Testis (tissue), 3 donors: Measurements from ENCODE around the gene ENAH. TPM values are rescaled to one million over a fixed set of nuclear protein-coding genes. Genes with fewer than 3 reads are reported as not detected.

Experiments used
- DNase-seq: peaks from one replicate; pipeline ENCODE4 v3.0.0-alpha.2; 2019
- H3K27ac ChIP-seq, 2 donors: fragments of 200-600 bp; sonication (generic); one replicate each; pipeline ENCODE4 v1.5.1; 2019
- H3K27me3 ChIP-seq: fragments of 200-600 bp; sonication (generic); one replicate; pipeline ENCODE4 v1.5.1; 2019
- H3K36me3 ChIP-seq: fragments of 200-600 bp; sonication (generic); one replicate; pipeline ENCODE4 v1.5.1; 2017; ENCODE audit warnings: low read depth; ENCODE audit errors: missing control alignments
- H3K4me1 ChIP-seq: fragments of 200-600 bp; sonication (generic); one replicate; pipeline ENCODE4 v1.5.1; 2019
- H3K4me3 ChIP-seq, 2 donors: fragments of 200-600 bp; sonication (generic); one replicate each; pipeline ENCODE4 v1.5.1; 2017 to 2019
- H3K9me3 ChIP-seq: fragments of 200-600 bp; sonication (generic); one replicate; pipeline ENCODE4 v1.5.1; 2017
- POLR2A ChIP-seq: fragments of 450-650 bp; IDR thresholded peaks from one replicate; pipeline ENCODE4 v1.6.1; 2017; ENCODE audit warnings: antibody characterized with exemption, mild to moderate bottlenecking, moderate library complexity
- WGBS, 2 donors: methylation state at CpG; one replicate each; pipeline ENCODE4 v1.1.5; 2018; 5-methylcytosine and 5-hydroxymethylcytosine counted together
- intact Hi-C: fragments of 100-400 bp; cut with DNase I; formaldehyde crosslinking; loops from one replicate; pipeline ENCODE4 v1.15.1; 2023; ENCODE audit warnings: low total_unique reads
- polyA plus RNA-seq: library from polyadenylated mRNA; stranded (reverse); fragments of 350-450 nt; fragmentation: Illumina TruSeq; extraction: RNeasy Lipid Tissue Mini Kit (QIAGEN cat#74804); gene quantifications from one replicate; pipeline ENCODE4 v1.2.3, GENCODE V29; 2014; ENCODE audit warnings: low read depth, low replicate concordance; ENCODE audit not compliant: insufficient read depth
- total RNA-seq, 2 donors: library from RNA; depleted of rRNA; stranded (reverse); fragments of >200 nt; gene quantifications; one replicate each; pipeline ENCODE4 v1.2.3, GENCODE V29; 2016
- TF ChIP-seq, protein P1 (sequence below), 3 experiments: fragments of 450-650 bp in 2 of 3; fragments of 200-600 bp in 1 of 3; sonication (generic) in 1 of 3; IDR thresholded peaks; one replicate each; pipeline ENCODE4 v1.5.1; 2016 to 2019; ENCODE audit warnings: antibody characterized with exemption in 3 of 3, mild to moderate bottlenecking in 2 of 3, moderate library complexity in 1 of 3

The ENAH gene
- total and polyA plus RNA-seq, 3 donors from 2014 or later = 84.3 to 132 (median 122) TPM

- Histone ChIP-seq H3K4me1 (no peaks in the 10 kb centered on the region), H3K36me3 (no peaks in the 10 kb centered on the region), H3K27me3 (no peaks in the 10 kb centered on the region), H3K4me3 (peak overlapping the region in 1 of 2 donors; percentile 23), H3K27ac (no peak overlapping the region), H3K9me3 (no peaks in the 10 kb centered on the region)
- TF ChIP-seq POLR2A = no peak
- TF ChIP-seq, protein P1, sequence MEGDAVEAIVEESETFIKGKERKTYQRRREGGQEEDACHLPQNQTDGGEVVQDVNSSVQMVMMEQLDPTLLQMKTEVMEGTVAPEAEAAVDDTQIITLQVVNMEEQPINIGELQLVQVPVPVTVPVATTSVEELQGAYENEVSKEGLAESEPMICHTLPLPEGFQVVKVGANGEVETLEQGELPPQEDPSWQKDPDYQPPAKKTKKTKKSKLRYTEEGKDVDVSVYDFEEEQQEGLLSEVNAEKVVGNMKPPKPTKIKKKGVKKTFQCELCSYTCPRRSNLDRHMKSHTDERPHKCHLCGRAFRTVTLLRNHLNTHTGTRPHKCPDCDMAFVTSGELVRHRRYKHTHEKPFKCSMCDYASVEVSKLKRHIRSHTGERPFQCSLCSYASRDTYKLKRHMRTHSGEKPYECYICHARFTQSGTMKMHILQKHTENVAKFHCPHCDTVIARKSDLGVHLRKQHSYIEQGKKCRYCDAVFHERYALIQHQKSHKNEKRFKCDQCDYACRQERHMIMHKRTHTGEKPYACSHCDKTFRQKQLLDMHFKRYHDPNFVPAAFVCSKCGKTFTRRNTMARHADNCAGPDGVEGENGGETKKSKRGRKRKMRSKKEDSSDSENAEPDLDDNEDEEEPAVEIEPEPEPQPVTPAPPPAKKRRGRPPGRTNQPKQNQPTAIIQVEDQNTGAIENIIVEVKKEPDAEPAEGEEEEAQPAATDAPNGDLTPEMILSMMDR (IDR thresholded peaks at IDR 0.05) = no peak
- WGBS, 2 donors = 37 to 47% methylated on average over 32 to 40 of the region's 40 CpGs
- intact Hi-C loops = no loop called here
- peak; percentile 23 for DNase-seq
These were observed 24.6 kb upstream of the ENAH start for GRCh38 chr1:225677350-225678124.

GRCh38 chr1:225674381-225674780 is 21.5 kb upstream of the ENAH start:
- no peak for DNase-seq
- Histone ChIP-seq H3K36me3 (no peaks in the 10 kb centered on the region), H3K9me3 (no peaks in the 10 kb centered on the region), H3K27ac (no peak overlapping the region), H3K4me1 (no peaks in the 10 kb centered on the region), H3K4me3 (no peak overlapping the region), H3K27me3 (no peaks in the 10 kb centered on the region)
- no peak for TF ChIP-seq POLR2A
- TF ChIP-seq, protein P1 (IDR thresholded peaks at IDR 0.05) = no peak
- intact Hi-C loops = no loop called here
- 83 to 92% methylated on average over 2 of the region's 2 CpGs for WGBS, 2 donors

GRCh38 chr1:225670806-225671733 is 18.1 kb upstream of the ENAH start:
- no peaks in the 10 kb centered on the region for H3K4me1 ChIP-seq
- no peaks in the 10 kb centered on the region for H3K36me3 ChIP-seq
- WGBS, 2 donors = 76 to 82% methylated on average over 4 of the region's 4 CpGs
- H3K27me3 ChIP-seq = no peaks in the 10 kb centered on the region
- H3K4me3 ChIP-seq = no peak overlapping the region
- no peaks in the 10 kb centered on the region for H3K9me3 ChIP-seq
- TF ChIP-seq POLR2A = no peak
- TF ChIP-seq, protein P1 (IDR thresholded peaks at IDR 0.05) = no peak
- no peak overlapping the region for H3K27ac ChIP-seq
- intact Hi-C loops = no loop called here
- no peak for DNase-seq

DNA sequence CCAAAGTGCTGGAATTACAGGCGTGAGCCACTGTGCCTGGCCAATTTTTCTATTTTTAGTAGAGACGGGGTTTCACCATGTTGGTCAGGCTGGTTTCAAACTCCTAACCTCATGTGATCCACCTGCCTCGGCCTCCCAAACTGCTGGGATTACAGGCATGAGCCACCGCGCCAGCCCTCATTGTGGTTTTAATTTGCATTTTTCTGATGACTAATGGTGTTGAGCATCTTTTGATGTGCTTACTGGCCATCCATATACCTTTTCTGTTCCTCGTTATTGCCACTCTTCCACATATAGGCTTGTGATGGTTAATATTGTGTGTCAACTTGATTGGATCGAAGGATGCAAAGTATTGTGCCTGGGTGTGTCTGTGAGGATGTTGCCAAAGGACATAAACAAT is 17.4 kb upstream of the ENAH start:
- Histone ChIP-seq H3K27ac (no peak overlapping the region), H3K4me3 (no peak overlapping the region), H3K9me3 (no peaks in the 10 kb centered on the region), H3K36me3 (no peaks in the 10 kb centered on the region), H3K27me3 (no peaks in the 10 kb centered on the region), H3K4me1 (no peaks in the 10 kb centered on the region)
- 94 to 95% methylated on average over 7 of the region's 7 CpGs for WGBS, 2 donors
- TF ChIP-seq, protein P1 (IDR thresholded peaks at IDR 0.05) = no peak
- no peak for TF ChIP-seq POLR2A
- intact Hi-C loops = no loop called here
- DNase-seq = no peak
